ENCODE measurements around the gene CCDC34. TPM values are rescaled to one million over a fixed set of nuclear protein-coding genes. Genes with fewer than 3 reads are reported as not detected.

The CCDC34 gene
- total and polyA plus RNA-seq, 2 of the 8 experiments (the other 6 are each of a cell fraction or from before 2014, with no cell fraction given) = 7.7 to 24.3 TPM

GRCh38 chr11:27291954-27292636, 70.9 kb downstream of the CCDC34 start:
- TF ChIP-seq KDM4A (IDR thresholded peaks at IDR 0.05; ENCODE audit: low read depth, low read length, severe bottlenecking) = no peak
- no peak for TF ChIP-seq KDM5A (IDR thresholded peaks at IDR 0.05; ENCODE audit: low read length)
- TF ChIP-seq EP300 (IDR thresholded peaks at IDR 0.05; ENCODE audit: borderline replicate concordance in 1 of 2, low read depth in 2 of 2, low read length in 2 of 2) = no peak
- TF ChIP-seq SP1 (IDR thresholded peaks at IDR 0.05; ENCODE audit: low read depth, low read length) = no peak
- no peak for TF ChIP-seq SIN3A (conservative IDR thresholded peaks at IDR 0.05 in 1 of 2, IDR thresholded peaks at IDR 0.05 in 1 of 2; ENCODE audit: low read depth in 1 of 2, low read length in 2 of 2)
- TF ChIP-seq FOSL1 (IDR thresholded peaks at IDR 0.05; ENCODE audit: insufficient read depth, low read depth, low read length) = no peak
- TF ChIP-seq RNF2 (IDR thresholded peaks at IDR 0.05; ENCODE audit: borderline replicate concordance, low read depth, low read length, missing control alignments, poor library complexity, severe bottlenecking) = no peak
- TF ChIP-seq TBP (IDR thresholded peaks at IDR 0.05; ENCODE audit: low read depth, low read length) = no peak
- no peak for TF ChIP-seq JUN (IDR thresholded peaks at IDR 0.05; ENCODE audit: low read depth, low read length)
- no peak for TF ChIP-seq BACH1 (IDR thresholded peaks at IDR 0.05; ENCODE audit: low read length)
- no peak for TF ChIP-seq JUND (IDR thresholded peaks at IDR 0.05; ENCODE audit: low read length)
- H3K36me3 ChIP-seq (ENCODE audit: control insufficient read depth in 2 of 4, insufficient read depth in 4 of 4, low read length in 3 of 4) = peaks cover 0 to 10% (median 0%) of the 10 kb centered on the region in 4 experiments; a peak in 1 of 8 replicates
- peaks cover 0 to 3% (median 0%) of the 10 kb centered on the region in 4 experiments; a peak in 2 of 7 replicates for H3K4me1 ChIP-seq (replicated peaks in 1 of 4; ENCODE audit: control insufficient read depth in 3 of 4, insufficient read depth in 4 of 4, low read length in 3 of 4)
- peaks cover 13 to 16% of the 10 kb centered on the region in 2 experiments for H3K9me3 ChIP-seq (ENCODE audit: insufficient read depth in 2 of 2, low read depth in 1 of 2, low read length in 1 of 2)
- no peaks in the 10 kb centered on the region for H3K23me2 ChIP-seq (ENCODE audit: low read depth, low read length)
- ChIA-PET POLR2A (ENCODE audit: partially characterized antibody) (no interaction called here), CTCF (ENCODE audit: partially characterized antibody) (interaction anchor here (0.7 to 7.0 kb wide), 5 partner anchors 14 to 102 kb away, joined by 3 to 82 read pairs (median 4); no protein-coding TSS in a partner anchor)
- no peak for DNase-seq (ENCODE audit: low read depth in 1 of 2, low spot score in 2 of 2)
- no peak overlapping the region for H4K5ac ChIP-seq (ENCODE audit: insufficient read length, low read depth, low read length)
- H2AK5ac ChIP-seq (ENCODE audit: low read depth, low read length) = no peak overlapping the region
- H2BK15ac ChIP-seq (ENCODE audit: low read length) = no peak overlapping the region
- 90% methylated on average over 5 of the region's 5 CpGs; no CpG with 5 or more reads in 1 of the 2 experiments for WGBS, 2 experiments (ENCODE audit: extremely low coverage in 1 of 2, insufficient coverage in 1 of 2, insufficient read length in 1 of 2, insufficient replicate concordance in 2 of 2, low coverage in 1 of 2, low lambda C conversion rate in 2 of 2, missing lambda C conversion rate in 1 of 2)
- no peaks in the 10 kb centered on the region for H4K20me1 ChIP-seq (replicated peaks in 1 of 2; ENCODE audit: control insufficient read depth in 1 of 2, insufficient read depth in 2 of 2, low read length in 2 of 2)
- H3K9ac ChIP-seq (replicated peaks in 1 of 4; ENCODE audit: extremely low read depth in 1 of 4, low read depth in 3 of 4, low read length in 3 of 4) = no peak overlapping the region
- no peak overlapping the region for H2BK12ac ChIP-seq (ENCODE audit: low read depth, low read length)
- H3K56ac ChIP-seq (replicated peaks; ENCODE audit: insufficient read length, low read depth, low read length) = no peak overlapping the region
- no peak overlapping the region for H2AFZ ChIP-seq (ENCODE audit: low read length)
- H3K79me1 ChIP-seq (ENCODE audit: low read depth, low read length) = no peaks in the 10 kb centered on the region
- no peak overlapping the region for H3K4me2 ChIP-seq (ENCODE audit: insufficient read depth in 1 of 2, low read depth in 2 of 2, low read length in 2 of 2)
- H2BK20ac ChIP-seq (ENCODE audit: low read length) = no peak overlapping the region
- no peak overlapping the region for H3K4ac ChIP-seq (replicated peaks; ENCODE audit: insufficient read length, low read depth, low read length)
- H2BK120ac ChIP-seq (replicated peaks; ENCODE audit: low read depth, low read length) = no peak overlapping the region
- no peak overlapping the region for H4K91ac ChIP-seq (replicated peaks; ENCODE audit: insufficient read length, low read length)
- no peak overlapping the region for H3K27ac ChIP-seq (ENCODE audit: low read depth, low read length)
- no peak overlapping the region for H4K8ac ChIP-seq (ENCODE audit: extremely low read depth, insufficient read depth, low read length)
- H2BK5ac ChIP-seq (ENCODE audit: low read depth, low read length) = no peak overlapping the region
- H3K27me3 ChIP-seq (replicated peaks in 1 of 4; ENCODE audit: control insufficient read depth in 3 of 4, extremely low read depth in 1 of 4, insufficient read depth in 3 of 4, low read length in 3 of 4) = no peaks in the 10 kb centered on the region
- H3K23ac ChIP-seq (ENCODE audit: insufficient read length) = no peak overlapping the region
- H3K18ac ChIP-seq (ENCODE audit: extremely low read depth, low read length) = no peak overlapping the region
- H3K4me3 ChIP-seq (ENCODE audit: extremely low read depth in 1 of 4, insufficient read depth in 2 of 4, low read depth in 3 of 4, low read length in 4 of 4) = no peak overlapping the region
- FAIRE-seq = no peak
- no peak overlapping the region for H3K14ac ChIP-seq (ENCODE audit: insufficient read length)
- no peaks in the 10 kb centered on the region for H3K79me2 ChIP-seq (ENCODE audit: control insufficient read depth in 1 of 2, insufficient read depth in 2 of 2, low read length in 2 of 2)

All from H1 (cell line).